ENCODE measurements around the gene BBS1. TPM values are rescaled to one million over a fixed set of nuclear protein-coding genes. Genes with fewer than 3 reads are reported as not detected.
"Not testable (repeated sequence)": the region's sequence is repeated elsewhere in the genome, so short reads cannot be mapped to it uniquely, and the experiment has no call there.

BBS1 gene
- total RNA-seq, 2 donors from 2014 or later = 23.4 to 31.1 TPM

- intact Hi-C loops (cut with DNase I) = loop anchor here in 1 of 2 donors (5.0 kb wide), 1 partner anchor 630 kb away; no protein-coding TSS in a partner anchor
- DNase-seq (ENCODE audit: low spot score) = no peak
Measured at GRCh38 chr11:66497206-66497605, 13.2 kb upstream of the BBS1 start.

DNA sequence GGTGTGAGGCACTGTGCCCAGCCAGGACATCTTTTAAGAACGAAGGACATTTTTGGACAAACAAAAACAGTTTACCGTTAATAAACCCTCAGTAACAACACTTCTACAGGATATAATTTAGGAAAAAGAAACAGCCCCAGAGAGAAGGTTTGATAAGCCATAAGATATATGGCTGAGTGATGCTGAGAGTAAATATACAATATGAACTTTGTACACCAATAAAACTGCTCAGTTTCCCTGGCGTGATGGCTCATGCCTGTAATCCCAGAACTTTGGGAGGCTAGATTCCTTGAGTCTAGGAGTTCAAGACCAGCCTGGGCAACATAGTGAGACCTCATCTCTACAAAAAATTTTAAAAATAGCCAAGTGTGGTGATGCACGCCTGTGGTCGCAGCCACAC lies 11.9 kb upstream of the BBS1 start:
- intact Hi-C loops (cut with DNase I) = loop anchor here in 1 of 2 donors (5.0 kb wide), 1 partner anchor 631 kb away; no protein-coding TSS in a partner anchor
- DNase-seq (ENCODE audit: low spot score) = no peak

GRCh38 chr11:66505276-66505816 lies 5.1 kb upstream of the BBS1 start:
- DNase-seq (ENCODE audit: low spot score) = no peak
- intact Hi-C loops (cut with DNase I) = no loop called here

DNA sequence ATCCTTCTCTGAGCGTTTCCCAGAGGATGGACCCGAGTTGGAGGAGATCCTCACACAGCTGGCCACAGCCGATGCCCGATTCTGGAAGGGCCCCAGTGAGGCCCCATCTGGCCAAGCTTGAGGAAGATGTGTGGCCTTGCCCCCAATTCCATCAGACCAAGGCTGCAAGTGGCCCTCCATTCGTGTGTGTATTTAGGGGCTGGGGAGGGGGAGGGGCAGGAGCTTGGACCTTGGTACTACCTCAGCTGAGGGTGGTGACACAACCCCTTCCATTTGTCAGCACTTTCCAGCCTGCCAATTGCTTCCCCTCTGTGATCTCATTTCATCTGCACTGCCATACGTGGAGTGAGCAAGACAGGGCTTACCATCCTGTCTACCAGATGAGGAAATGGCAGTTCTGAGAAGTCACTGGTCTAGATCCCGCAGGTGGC lies 1.3 kb upstream of the BBS1 start:
- no peak for DNase-seq (ENCODE audit: low spot score)
- intact Hi-C loops (cut with DNase I) = no loop called here

- intact Hi-C loops (cut with DNase I) = no loop called here
- no peak for DNase-seq (ENCODE audit: low spot score)
Measured at GRCh38 chr11:66510990-66511339, 530 bp downstream of the BBS1 start.

DNA sequence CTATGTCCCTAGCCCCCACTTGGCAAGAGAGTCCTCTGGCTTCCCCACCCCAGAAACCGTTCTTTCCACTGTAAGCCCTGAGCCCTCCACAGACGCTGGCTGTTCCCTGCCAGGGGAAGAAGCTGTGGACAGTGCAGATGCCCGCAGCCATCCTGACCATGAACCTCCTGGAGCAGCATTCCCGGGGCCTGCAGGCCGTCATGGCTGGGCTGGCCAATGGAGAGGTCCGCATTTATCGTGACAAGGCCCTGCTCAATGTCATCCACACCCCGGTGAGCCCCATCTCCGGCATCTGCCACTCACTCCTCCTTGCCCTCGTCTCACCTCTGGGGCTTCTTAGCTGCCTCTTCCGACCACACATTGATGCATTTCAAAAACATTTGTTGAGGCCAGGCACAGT lies 13.2 kb downstream of the BBS1 start:
- intact Hi-C loops (cut with DNase I) = no loop called here
- no peak for DNase-seq (ENCODE audit: low spot score)

GRCh38 chr11:66524304-66525040 lies 14.0 kb downstream of the BBS1 start:
- intact Hi-C loops (cut with DNase I) = no loop called here
- no peak for DNase-seq (ENCODE audit: low spot score)

DNA sequence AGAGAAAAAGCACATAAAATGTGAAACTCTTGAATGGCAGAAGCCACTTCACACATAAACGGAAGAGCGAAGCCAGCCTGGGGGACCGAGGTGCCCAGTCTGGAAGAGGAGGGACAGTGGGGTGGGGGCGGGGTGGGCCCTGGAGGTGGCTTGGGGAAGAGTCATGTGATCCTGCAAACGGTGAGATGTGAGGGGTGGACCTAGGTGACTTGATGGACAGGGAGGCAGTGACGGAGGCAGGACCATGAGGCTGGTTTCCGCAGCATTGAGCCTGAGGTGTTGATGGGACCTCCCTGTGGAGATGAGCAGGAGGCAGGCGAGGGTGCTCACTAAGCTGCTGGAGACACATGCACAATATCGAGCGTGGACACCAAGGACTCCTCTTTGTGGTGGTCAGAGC lies 18.6 kb downstream of the BBS1 start:
- no peak for DNase-seq (ENCODE audit: low spot score)
- intact Hi-C loops (cut with DNase I) = no loop called here

- intact Hi-C loops (cut with DNase I) = no loop called here
- no peak for DNase-seq (ENCODE audit: low spot score)
Measured at GRCh38 chr11:66529655-66530054, 19.2 kb downstream of the BBS1 start.

DNA sequence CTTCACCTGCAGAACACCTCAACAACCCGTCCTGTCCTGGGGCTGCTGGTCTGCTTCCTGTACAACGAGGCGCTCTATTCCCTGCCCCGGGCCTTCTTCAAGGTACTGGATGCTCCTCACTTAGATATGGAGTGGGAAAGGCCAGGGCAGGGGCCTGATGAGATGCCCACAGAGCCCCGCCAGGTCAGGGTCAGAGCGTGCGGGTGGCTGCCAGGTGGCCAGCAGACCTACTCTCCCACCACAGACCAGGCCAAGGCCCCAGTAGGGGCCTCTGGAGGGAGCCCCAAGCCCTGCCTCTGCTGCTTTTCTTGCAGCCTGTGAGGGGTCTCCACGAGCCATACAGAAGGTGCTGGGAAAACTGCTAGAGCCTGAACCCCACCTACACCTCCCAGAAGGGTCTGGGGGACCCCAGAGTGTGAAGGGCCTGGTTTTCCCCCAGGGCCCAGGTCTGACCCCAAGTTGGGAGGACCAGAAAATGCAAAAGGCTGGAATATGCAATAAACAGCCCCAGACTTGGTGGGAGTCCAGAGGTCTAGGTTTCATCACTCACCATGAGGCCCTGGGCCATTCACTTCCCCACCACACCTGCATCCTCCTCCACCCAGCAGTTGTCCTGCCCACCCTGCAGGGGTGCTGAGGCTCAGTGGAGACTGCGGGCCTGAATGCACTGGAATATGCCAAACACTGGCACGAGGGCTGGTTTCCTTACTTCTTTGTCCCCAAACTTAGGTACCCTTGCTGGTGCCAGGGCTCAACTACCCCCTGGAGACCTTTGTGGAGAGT lies 20.7 kb downstream of the BBS1 start:
- intact Hi-C loops (cut with DNase I) = no loop called here
- DNase-seq (ENCODE audit: low spot score) = no peak

- DNase-seq (ENCODE audit: low spot score) = no peak
- intact Hi-C loops (cut with DNase I) = no loop called here
Measured at GRCh38 chr11:66531841-66532240, 21.4 kb downstream of the BBS1 start.

GRCh38 chr11:66532784-66533183 lies 22.3 kb downstream of the BBS1 start:
- intact Hi-C loops (cut with DNase I) = no loop called here

GRCh38 chr11:66539170-66539869 lies 28.9 kb downstream of the BBS1 start:
- no peak for DNase-seq (ENCODE audit: low spot score)
- intact Hi-C loops (cut with DNase I) = no loop called here

More at GRCh38 chr11:66532784-66533183, 22.3 kb downstream of the BBS1 start:
- DNase-seq (ENCODE audit: low spot score) = no peak

DNA sequence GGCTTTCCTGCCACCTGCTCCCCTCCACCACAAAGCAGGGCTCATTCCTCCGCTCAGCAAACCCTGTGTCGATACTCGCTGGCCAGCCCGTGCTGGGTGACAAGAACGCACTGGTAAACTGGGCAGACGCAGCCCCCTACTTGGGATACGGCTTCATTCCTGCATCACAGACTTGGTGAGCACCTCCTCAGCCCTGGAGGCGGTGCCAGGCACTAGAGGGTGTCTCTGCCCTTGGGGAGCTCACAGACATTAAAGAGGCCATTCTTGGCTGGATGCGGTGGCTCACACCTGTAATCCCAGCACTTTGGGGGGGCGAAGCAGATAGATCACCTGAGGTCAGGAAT lies 29.4 kb downstream of the BBS1 start:
- intact Hi-C loops (cut with DNase I) = no loop called here
- DNase-seq (ENCODE audit: low spot score) = no peak

- DNase-seq (ENCODE audit: low spot score); intact Hi-C loops (cut with DNase I): not testable (repeated sequence)
Measured at GRCh38 chr11:66540598-66540997, 30.2 kb downstream of the BBS1 start.

GRCh38 chr11:66541892-66542291 lies 31.5 kb downstream of the BBS1 start:
- intact Hi-C loops (cut with DNase I) = no loop called here
- no peak for DNase-seq (ENCODE audit: low spot score)

- intact Hi-C loops (cut with DNase I) = no loop called here
- no peak for DNase-seq (ENCODE audit: low spot score)
Measured at GRCh38 chr11:66542362-66542761, 31.9 kb downstream of the BBS1 start.

GRCh38 chr11:66543263-66544107 lies 33.0 kb downstream of the BBS1 start:
- intact Hi-C loops (cut with DNase I) = no loop called here
- peak; percentile 90 for DNase-seq (ENCODE audit: low spot score)

DNA sequence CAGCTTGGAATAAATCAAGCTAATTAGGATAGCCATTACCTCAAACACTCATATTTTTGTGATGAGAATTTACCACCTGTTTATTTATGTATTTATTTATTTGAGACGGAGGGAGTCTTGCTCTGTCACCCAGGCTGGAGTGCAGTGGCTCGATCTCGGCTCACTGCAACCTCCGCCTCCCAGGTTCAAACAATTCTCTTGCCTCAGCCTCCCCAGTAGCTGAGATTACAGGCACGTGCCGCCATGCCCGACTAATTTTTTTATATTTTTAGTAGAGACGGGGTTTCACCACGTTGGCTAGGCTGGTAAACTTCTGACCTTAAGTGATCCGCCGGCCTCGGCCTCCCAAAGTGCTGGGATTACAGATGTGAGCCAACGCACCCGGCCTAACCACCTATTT lies 34.5 kb downstream of the BBS1 start:
- intact Hi-C loops (cut with DNase I); DNase-seq (ENCODE audit: low spot score): not testable (repeated sequence)
